DND-41 (cell line): ENCODE results near the gene NFATC3.

ENCODE experiments used
- CTCF ChIP-seq: IDR thresholded peaks from 2 replicates; pipeline ENCODE4 v1.5.1; 2012; ENCODE audit warnings: borderline replicate concordance, low read length, moderate library complexity, mild to moderate bottlenecking; ENCODE audit not compliant: poor library complexity, severe bottlenecking; ENCODE audit errors: extremely low read depth
- EZH2 ChIP-seq: IDR thresholded peaks from 3 replicates; pipeline ENCODE4 v1.6.1; 2012; ENCODE audit warnings: borderline replicate concordance, low read depth, mild to moderate bottlenecking, moderate library complexity, low read length, inconsistent platforms; ENCODE audit not compliant: severe bottlenecking

- TF ChIP-seq EZH2: no peak
- TF ChIP-seq CTCF: no peak
Measured at GRCh38 chr16:68075980-68076379, 9.2 kb upstream of the NFATC3 start.
